HG03039 (cell line): ENCODE data around the gene CCL17.

ENCODE experiments used
- ATAC-seq: cut with Tn5 transposase; IDR thresholded peaks from one replicate; pipeline ENCODE4 v1.9.1; 2021; ENCODE audit warnings: mild to moderate bottlenecking, moderate library complexity; ENCODE audit not compliant: unreplicated experiment

CCL17 gene

GRCh38 chr16:57377080-57377841 is 27.3 kb upstream of the CCL17 start:
- ATAC-seq, result peak; percentile 76

- ATAC-seq, result no peak
Observed at GRCh38 chr16:57379579-57379978, 25.0 kb upstream of the CCL17 start.

- ATAC-seq, result no peak
Observed at GRCh38 chr16:57380671-57381462, 23.7 kb upstream of the CCL17 start.

GRCh38 chr16:57381791-57382534 is 22.6 kb upstream of the CCL17 start:
- ATAC-seq, result no peak

GRCh38 chr16:57382535-57383275 is 21.9 kb upstream of the CCL17 start:
- ATAC-seq, result no peak

GRCh38 chr16:57383276-57384247 is 21.0 kb upstream of the CCL17 start:
- no peak for ATAC-seq

- no peak for ATAC-seq
Observed at GRCh38 chr16:57384248-57385070, 20.1 kb upstream of the CCL17 start.

- no peak for ATAC-seq
Observed at GRCh38 chr16:57385083-57385482, 19.5 kb upstream of the CCL17 start.

GRCh38 chr16:57386381-57386951 is 18.1 kb upstream of the CCL17 start:
- ATAC-seq, result no peak

GRCh38 chr16:57387598-57388354 is 16.8 kb upstream of the CCL17 start:
- no peak for ATAC-seq

GRCh38 chr16:57388359-57389086 is 16.0 kb upstream of the CCL17 start:
- ATAC-seq, result no peak

GRCh38 chr16:57389087-57389468 is 15.5 kb upstream of the CCL17 start:
- ATAC-seq, result no peak

- ATAC-seq, result no peak
Observed at GRCh38 chr16:57390636-57391295, 13.8 kb upstream of the CCL17 start.

- no peak for ATAC-seq
Observed at GRCh38 chr16:57391300-57391699, 13.3 kb upstream of the CCL17 start.

GRCh38 chr16:57391708-57392107 is 12.9 kb upstream of the CCL17 start:
- no peak for ATAC-seq

- no peak for ATAC-seq
Observed at GRCh38 chr16:57392694-57393093, 11.9 kb upstream of the CCL17 start.

GRCh38 chr16:57394444-57394843 is 10.1 kb upstream of the CCL17 start:
- ATAC-seq, result no peak
